HCT116 (cell line): ENCODE results near the gene NUB1. TPM values are rescaled to one million over a fixed set of nuclear protein-coding genes. Genes with fewer than 3 reads are reported as not detected.

Experiments
- ATAC-seq: fragments of 200-7000 bp; cut with Tn5 transposase; 2 replicates; pipeline ENCODE4 v1.9.1; 2020; ENCODE audit warnings: mild to moderate bottlenecking, moderate library complexity
- BruUV-seq: library from RNA; stranded (reverse); fragments of 400-500 nt; replicated peaks from 2 replicates; lab custom pipeline; 2021; lab: Mats Ljungman, UMichigan
- CTCF ChIA-PET: fragments of 300-600 bp; sonication (Branson Sonifier 250); formaldehyde crosslinking; loops from one replicate; lab custom pipeline; 2021; ENCODE audit warnings: antibody characterized with exemption; lab: Charles Lee
- POLR2A ChIA-PET: fragments of 300-600, 350-600 bp; sonication (Branson Sonifier 250); formaldehyde crosslinking; loops from one replicate; lab custom pipeline; 2021; ENCODE audit warnings: antibody characterized with exemption; lab: Charles Lee
- RAD21 ChIA-PET, 2 experiments: fragments of 300-600 bp; sonication (Branson Sonifier 250); formaldehyde crosslinking; loops; one replicate each; lab custom pipeline; 2023; ENCODE audit warnings: low total read pairs in 2 of 2; ENCODE audit not compliant: uncharacterized antibody in 2 of 2, unreplicated experiment in 2 of 2, low non-redundant PET in 1 of 2; lab: Charles Lee
- DNase-seq: peaks from one replicate; pipeline ENCODE4 v3.0.0-alpha.2; 2010; ENCODE audit warnings: low read depth, low spot score
- H2AFZ ChIP-seq: fragments of 200-600 bp; shearing (Covaris generic), sonication (generic); 2 replicates; pipeline ENCODE4 v1.6.1; 2017; ENCODE audit warnings: low read depth, mixed run types, mixed read lengths, antibody characterized with exemption, low read length; ENCODE audit not compliant: poor library complexity, severe bottlenecking
- H3K27ac ChIP-seq: 2 replicates; pipeline ENCODE4 v1.5.1; 2012; ENCODE audit warnings: low read depth, low read length
- H3K27me3 ChIP-seq: fragments of 200-600 bp; sonication (generic); 2 replicates; pipeline ENCODE4 v1.6.1; 2016; ENCODE audit warnings: mixed run types, low read length, mixed read lengths; ENCODE audit not compliant: insufficient read depth
- H3K36me3 ChIP-seq, 2 experiments: fragments of 200-500 bp in 1 of 2; fragments of 200-600 bp in 1 of 2; sonication (Bioruptor generic) in 1 of 2; sonication (generic) in 1 of 2; 2 replicates each; pipeline versions ENCODE4 v1.5.1 to v1.6.1; 2014 to 2016; ENCODE audit warnings: low read length in 2 of 2, inconsistent platforms in 1 of 2, mixed read lengths in 1 of 2, mixed run types in 1 of 2; ENCODE audit not compliant: insufficient read depth in 2 of 2, control insufficient read depth in 1 of 2
- H3K4me1 ChIP-seq, 2 experiments: fragments of 200-600 bp in 1 of 2; sonication (generic) in 1 of 2; 2 replicates each; pipeline versions ENCODE4 v1.5.1 to v1.6.1; 2012 to 2017; ENCODE audit warnings: low read length in 2 of 2, inconsistent platforms in 1 of 2, mild to moderate bottlenecking in 1 of 2, mixed read lengths in 1 of 2, mixed run types in 1 of 2, moderate library complexity in 1 of 2; ENCODE audit not compliant: insufficient read depth in 2 of 2, control insufficient read depth in 1 of 2
- H3K4me2 ChIP-seq: fragments of 200-600 bp; sonication (generic); 2 replicates; pipeline ENCODE4 v1.6.1; 2017; ENCODE audit warnings: mixed run types, low read length, mixed read lengths
- H3K4me3 ChIP-seq, 2 experiments: fragments of 200-600 bp in 1 of 2; sonication (generic) in 1 of 2; replicated peaks in 1 of 2; 2 replicates each; pipeline ENCODE4 v1.5.1; 2011 to 2016; ENCODE audit warnings: low read length in 2 of 2, control low read depth in 1 of 2, low read depth in 1 of 2, mild to moderate bottlenecking in 1 of 2, mixed read lengths in 1 of 2, mixed run types in 1 of 2
- H3K79me2 ChIP-seq: fragments of 200-600 bp; sonication (generic); 2 replicates; pipeline ENCODE4 v1.6.1; 2017; ENCODE audit warnings: mild to moderate bottlenecking, mixed run types, low read length, moderate library complexity, mixed read lengths; ENCODE audit not compliant: insufficient read depth
- H3K9ac ChIP-seq: fragments of 200-600 bp; sonication (generic); 2 replicates; pipeline ENCODE4 v1.6.1; 2016; ENCODE audit warnings: low read length, mixed read lengths
- H3K9me2 ChIP-seq: fragments of 200-600 bp; sonication (generic), shearing (Covaris generic); 2 replicates; pipeline ENCODE4 v1.6.1; 2017; ENCODE audit warnings: mixed run types, mild to moderate bottlenecking, moderate library complexity; ENCODE audit not compliant: insufficient read depth
- H3K9me3 ChIP-seq, 2 experiments: fragments of 200-500 bp in 1 of 2; fragments of 200-600 bp in 1 of 2; sonication (Bioruptor generic) in 1 of 2; sonication (generic) in 1 of 2; 2 replicates each; pipeline ENCODE4 v1.6.1; 2014 to 2017; ENCODE audit warnings: low read length in 2 of 2, mixed read lengths in 2 of 2, inconsistent platforms in 1 of 2, low read depth in 1 of 2, mild to moderate bottlenecking in 1 of 2, mixed run types in 1 of 2, moderate library complexity in 1 of 2; ENCODE audit not compliant: control insufficient read depth in 1 of 2, insufficient read depth in 1 of 2
- H4K20me1 ChIP-seq: fragments of 200-600 bp; sonication (generic), shearing (Covaris generic); 2 replicates; pipeline ENCODE4 v1.6.1; 2017; ENCODE audit warnings: mixed run types, mild to moderate bottlenecking, moderate library complexity; ENCODE audit not compliant: insufficient read depth
- CEBPB ChIP-seq: IDR thresholded peaks from 2 replicates; pipeline ENCODE4 v1.6.1; 2012; ENCODE audit warnings: low read depth
- EGR1 ChIP-seq: IDR thresholded peaks from 2 replicates; pipeline ENCODE4 v1.6.1; 2012; ENCODE audit warnings: low read depth
- EZH2 ChIP-seq: fragments of 200-600 bp; sonication (generic); IDR thresholded peaks from 2 replicates; pipeline ENCODE4 v1.6.1; 2017; ENCODE audit warnings: antibody characterized with exemption, mixed run types
- EZH2phosphoT487 ChIP-seq: fragments of 200-600 bp; IDR thresholded peaks from 2 replicates; pipeline ENCODE4 v1.6.1; 2018; ENCODE audit warnings: antibody characterized with exemption, borderline replicate concordance
- JUND ChIP-seq: IDR thresholded peaks from 2 replicates; pipeline ENCODE4 v1.6.1; 2012
- POLR2A ChIP-seq: IDR thresholded peaks from 2 replicates; pipeline ENCODE4 v1.7.0; 2011; ENCODE audit warnings: borderline replicate concordance; ENCODE audit not compliant: insufficient read depth, insufficient read length; ENCODE audit errors: extremely low read depth
- POLR2AphosphoS5 ChIP-seq: IDR thresholded peaks from 2 replicates; pipeline ENCODE4 v1.6.1; 2011; ENCODE audit warnings: mild to moderate bottlenecking, low read depth, low read length, moderate library complexity
- RAD21 ChIP-seq: IDR thresholded peaks from 2 replicates; pipeline ENCODE4 v1.6.1; 2012; ENCODE audit warnings: low read depth, mild to moderate bottlenecking
- TCF7L2 ChIP-seq: IDR thresholded peaks from 2 replicates; pipeline ENCODE4 v1.7.0; 2011; ENCODE audit warnings: borderline replicate concordance, inconsistent platforms; ENCODE audit not compliant: insufficient read depth, insufficient read length; ENCODE audit errors: extremely low read depth
- ZNF274 ChIP-seq: fragments of 200-500 bp; sonication (Bioruptor generic); IDR thresholded peaks from 2 replicates; pipeline ENCODE4 v1.6.1; 2014; ENCODE audit warnings: mild to moderate bottlenecking, low read depth, low read length, inconsistent platforms
- intact Hi-C: fragments of 100-400 bp; cut with micrococcal nuclease; formaldehyde crosslinking; loops from 2 replicates; pipeline ENCODE4 v1.10.0; 2022
- total RNA-seq: library from RNA; stranded (reverse); gene quantifications from one replicate; pipeline ENCODE4 v1.2.1, GENCODE V29; 2021; ENCODE audit not compliant: unreplicated experiment
- TF ChIP-seq, protein P1 (sequence below): IDR thresholded peaks from 2 replicates; pipeline ENCODE4 v1.6.1; 2012; ENCODE audit warnings: low read depth
- TF ChIP-seq, protein P2 (sequence below): IDR thresholded peaks from 2 replicates; pipeline ENCODE4 v1.6.1; 2012
- TF ChIP-seq, protein P3 (sequence below): IDR thresholded peaks from 2 replicates; pipeline ENCODE4 v1.6.1; 2011; ENCODE audit warnings: mild to moderate bottlenecking, low read length, moderate library complexity; ENCODE audit not compliant: insufficient replicate concordance; ENCODE audit errors: extremely low read depth

The NUB1 gene
- total RNA-seq, 1 experiment from 2014 or later: 44.0 TPM

DNA sequence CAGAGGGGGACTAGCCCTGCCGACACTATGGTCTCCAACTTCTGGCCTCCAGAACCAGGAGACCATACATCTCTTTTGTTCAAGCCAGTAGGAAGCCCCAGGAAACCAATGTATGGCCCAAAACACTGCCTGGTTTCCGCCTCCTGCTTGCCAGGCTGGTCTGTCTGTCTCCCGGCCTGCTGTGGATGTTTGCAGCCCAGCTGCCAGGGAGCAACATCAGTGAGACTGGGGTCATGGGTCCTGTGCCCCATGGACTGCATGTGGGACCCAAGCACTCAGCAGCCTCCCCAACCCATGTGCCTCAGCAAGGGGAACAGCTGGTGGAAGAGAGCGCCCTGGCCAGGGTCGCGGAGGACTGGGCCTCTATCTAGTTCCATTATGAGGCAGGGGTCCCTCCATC lies 33.4 kb upstream of the NUB1 start (continued):
- TF ChIP-seq, protein P1, sequence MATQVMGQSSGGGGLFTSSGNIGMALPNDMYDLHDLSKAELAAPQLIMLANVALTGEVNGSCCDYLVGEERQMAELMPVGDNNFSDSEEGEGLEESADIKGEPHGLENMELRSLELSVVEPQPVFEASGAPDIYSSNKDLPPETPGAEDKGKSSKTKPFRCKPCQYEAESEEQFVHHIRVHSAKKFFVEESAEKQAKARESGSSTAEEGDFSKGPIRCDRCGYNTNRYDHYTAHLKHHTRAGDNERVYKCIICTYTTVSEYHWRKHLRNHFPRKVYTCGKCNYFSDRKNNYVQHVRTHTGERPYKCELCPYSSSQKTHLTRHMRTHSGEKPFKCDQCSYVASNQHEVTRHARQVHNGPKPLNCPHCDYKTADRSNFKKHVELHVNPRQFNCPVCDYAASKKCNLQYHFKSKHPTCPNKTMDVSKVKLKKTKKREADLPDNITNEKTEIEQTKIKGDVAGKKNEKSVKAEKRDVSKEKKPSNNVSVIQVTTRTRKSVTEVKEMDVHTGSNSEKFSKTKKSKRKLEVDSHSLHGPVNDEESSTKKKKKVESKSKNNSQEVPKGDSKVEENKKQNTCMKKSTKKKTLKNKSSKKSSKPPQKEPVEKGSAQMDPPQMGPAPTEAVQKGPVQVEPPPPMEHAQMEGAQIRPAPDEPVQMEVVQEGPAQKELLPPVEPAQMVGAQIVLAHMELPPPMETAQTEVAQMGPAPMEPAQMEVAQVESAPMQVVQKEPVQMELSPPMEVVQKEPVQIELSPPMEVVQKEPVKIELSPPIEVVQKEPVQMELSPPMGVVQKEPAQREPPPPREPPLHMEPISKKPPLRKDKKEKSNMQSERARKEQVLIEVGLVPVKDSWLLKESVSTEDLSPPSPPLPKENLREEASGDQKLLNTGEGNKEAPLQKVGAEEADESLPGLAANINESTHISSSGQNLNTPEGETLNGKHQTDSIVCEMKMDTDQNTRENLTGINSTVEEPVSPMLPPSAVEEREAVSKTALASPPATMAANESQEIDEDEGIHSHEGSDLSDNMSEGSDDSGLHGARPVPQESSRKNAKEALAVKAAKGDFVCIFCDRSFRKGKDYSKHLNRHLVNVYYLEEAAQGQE: no peak
- TF ChIP-seq ZNF274: no peak
- no peak for TF ChIP-seq RAD21
- TF ChIP-seq TCF7L2: no peak
- no peak for TF ChIP-seq EZH2
- no peak for TF ChIP-seq CEBPB
- TF ChIP-seq, all 23 proteins: peak for 0

DNA sequence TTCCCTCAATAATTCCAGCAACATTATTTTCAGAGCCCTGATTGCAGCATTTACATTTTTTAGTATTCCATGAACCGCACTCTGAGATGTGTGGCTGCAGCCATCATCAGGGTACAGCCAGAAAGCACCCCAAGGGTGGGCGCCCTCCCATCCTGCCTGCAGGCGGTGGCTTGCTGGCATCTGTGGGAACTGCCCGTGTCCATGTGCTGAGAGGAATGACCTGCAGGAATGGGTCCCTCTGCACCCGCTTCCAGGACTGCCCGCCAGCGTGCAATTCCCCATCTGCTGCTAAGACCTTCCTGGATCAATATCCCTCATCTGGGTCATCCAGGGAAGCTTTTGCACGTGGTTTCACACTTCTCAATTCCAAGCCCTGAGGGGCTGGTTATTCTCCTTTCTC lies 32.8 kb upstream of the NUB1 start:
- POLR2A ChIA-PET: no interaction called here
- H3K9me3 ChIP-seq: peaks cover 0 to 14% of the 10 kb centered on the region in 2 experiments; a peak in 1 of 4 replicates

More for the DNA sequence above, 32.8 kb upstream of the NUB1 start:
- no peak overlapping the region for H2AFZ ChIP-seq
- ChIA-PET RAD21 (no interaction called here), CTCF (no interaction called here)
- no peaks in the 10 kb centered on the region for H3K27me3 ChIP-seq
- H3K9me2 ChIP-seq: no peaks in the 10 kb centered on the region
- intact Hi-C loops: no loop called here
- peaks cover 0 to under 1% of the 10 kb centered on the region in 2 experiments; a peak in 1 of 4 replicates for H3K4me1 ChIP-seq
- no peak for ATAC-seq
- no peak overlapping the region for H3K27ac ChIP-seq
- H3K79me2 ChIP-seq: no peaks in the 10 kb centered on the region
- no peak for TF ChIP-seq POLR2AphosphoS5
- TF ChIP-seq, protein P1: no peak
- TF ChIP-seq, protein P2, sequence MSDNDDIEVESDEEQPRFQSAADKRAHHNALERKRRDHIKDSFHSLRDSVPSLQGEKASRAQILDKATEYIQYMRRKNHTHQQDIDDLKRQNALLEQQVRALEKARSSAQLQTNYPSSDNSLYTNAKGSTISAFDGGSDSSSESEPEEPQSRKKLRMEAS: no peak
- no peak for TF ChIP-seq EGR1
- no peak for TF ChIP-seq CEBPB
- TF ChIP-seq EZH2phosphoT487: no peak
- TF ChIP-seq POLR2A: no peak
- TF ChIP-seq ZNF274: no peak
- TF ChIP-seq EZH2: no peak
- TF ChIP-seq JUND: no peak
- TF ChIP-seq, protein P3, sequence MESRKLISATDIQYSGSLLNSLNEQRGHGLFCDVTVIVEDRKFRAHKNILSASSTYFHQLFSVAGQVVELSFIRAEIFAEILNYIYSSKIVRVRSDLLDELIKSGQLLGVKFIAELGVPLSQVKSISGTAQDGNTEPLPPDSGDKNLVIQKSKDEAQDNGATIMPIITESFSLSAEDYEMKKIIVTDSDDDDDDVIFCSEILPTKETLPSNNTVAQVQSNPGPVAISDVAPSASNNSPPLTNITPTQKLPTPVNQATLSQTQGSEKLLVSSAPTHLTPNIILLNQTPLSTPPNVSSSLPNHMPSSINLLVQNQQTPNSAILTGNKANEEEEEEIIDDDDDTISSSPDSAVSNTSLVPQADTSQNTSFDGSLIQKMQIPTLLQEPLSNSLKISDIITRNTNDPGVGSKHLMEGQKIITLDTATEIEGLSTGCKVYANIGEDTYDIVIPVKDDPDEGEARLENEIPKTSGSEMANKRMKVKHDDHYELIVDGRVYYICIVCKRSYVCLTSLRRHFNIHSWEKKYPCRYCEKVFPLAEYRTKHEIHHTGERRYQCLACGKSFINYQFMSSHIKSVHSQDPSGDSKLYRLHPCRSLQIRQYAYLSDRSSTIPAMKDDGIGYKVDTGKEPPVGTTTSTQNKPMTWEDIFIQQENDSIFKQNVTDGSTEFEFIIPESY: no peak
- DNase-seq: no peak
- H3K4me2 ChIP-seq: no peak overlapping the region
- no TSS peak for BruUV-seq
- no peak overlapping the region for H3K4me3 ChIP-seq
- no peaks in the 10 kb centered on the region for H3K36me3 ChIP-seq
- H3K9ac ChIP-seq: no peak overlapping the region
- no peaks in the 10 kb centered on the region for H4K20me1 ChIP-seq
